Stomach (tissue), 9 donors: ENCODE results near the gene NFIX. TPM values are rescaled to one million over a fixed set of nuclear protein-coding genes. Genes with fewer than 3 reads are reported as not detected.
"Not testable (repeated sequence)": the region's sequence is repeated elsewhere in the genome, so short reads cannot be mapped to it uniquely, and the experiment has no call there.

Experiments used
- DNase-seq, 2 donors: peaks; one replicate each; pipeline versions ENCODE4 v3.0.0 to v3.0.0-alpha.2; 2013 to 2019
- H3K27ac ChIP-seq, 5 donors: fragments of 200-600 bp in 4 of 5; sonication (generic) in 4 of 5; one replicate each; pipeline ENCODE4 v1.5.1; 2013 to 2019; ENCODE audit warnings: mild to moderate bottlenecking in 1 of 5, moderate library complexity in 1 of 5
- H3K27me3 ChIP-seq, 3 donors: fragments of 200-600 bp; sonication (generic); one replicate each; pipeline ENCODE4 v1.5.1; 2017 to 2019; ENCODE audit warnings: mixed run types in 1 of 3
- H3K36me3 ChIP-seq, 4 donors: fragments of 200-600 bp; sonication (generic); 1 replicate in 3 of 4; 2 replicates in 1 of 4; pipeline ENCODE4 v1.5.1; 2016 to 2019
- H3K4me1 ChIP-seq, 4 donors: fragments of 200-600 bp; sonication (generic); one replicate each; pipeline ENCODE4 v1.5.1; 2016 to 2019
- H3K4me3 ChIP-seq, 4 donors: fragments of 200-600 bp; sonication (generic) in 3 of 4; one replicate each; pipeline ENCODE4 v1.5.1; 2016 to 2019; ENCODE audit warnings: mild to moderate bottlenecking in 1 of 4
- H3K9me3 ChIP-seq, 4 donors: fragments of 200-600 bp; sonication (generic); one replicate each; pipeline ENCODE4 v1.5.1; 2016 to 2019
- EP300 ChIP-seq: sonication (generic); formaldehyde crosslinking; IDR thresholded peaks from one replicate; pipeline ENCODE4 v1.6.1; 2017; ENCODE audit warnings: antibody characterized with exemption
- POLR2A ChIP-seq, 4 donors: fragments of 450-650 bp; IDR thresholded peaks; one replicate each; pipeline ENCODE4 v1.6.1; 2016; ENCODE audit warnings: antibody characterized with exemption in 4 of 4, control low read depth in 2 of 4, mild to moderate bottlenecking in 1 of 4, moderate library complexity in 1 of 4
- POLR2AphosphoS5 ChIP-seq, 3 donors: sonication (generic); formaldehyde crosslinking; IDR thresholded peaks; one replicate each; pipeline ENCODE4 v1.6.1; 2016; ENCODE audit warnings: antibody characterized with exemption in 3 of 3
- WGBS, 5 donors: extraction: QIAGEN DNeasy Blood & Tissue Kit in 3 of 5; methylation state at CpG; one replicate each; pipeline versions ENCODE4 v1.1.5 to v1.1.7; 2013 to 2018; 5-methylcytosine and 5-hydroxymethylcytosine counted together
- intact Hi-C: fragments of 100-400 bp; cut with DNase I; formaldehyde crosslinking; loops from one replicate; pipeline ENCODE4 v1.15.1; 2023; ENCODE audit warnings: low total_unique reads
- polyA plus RNA-seq, 3 donors: library from polyadenylated mRNA; stranded (reverse); fragments of 200-250 nt; gene quantifications; one replicate each; pipeline ENCODE4 v1.2.3, GENCODE V29; 2013
- total RNA-seq, 5 donors: library from RNA; depleted of rRNA; stranded (reverse); fragments of >200 nt; gene quantifications; one replicate each; pipeline versions ENCODE4 v1.1.0 to v1.2.3, GENCODE V29; 2014 to 2016
- TF ChIP-seq, protein P1 (sequence below), 7 experiments: fragments of 450-650 bp in 4 of 7; fragments of 200-600 bp in 3 of 7; sonication (generic) in 3 of 7; IDR thresholded peaks; one replicate each; pipeline ENCODE4 v1.5.1; 2016 to 2019; ENCODE audit warnings: antibody characterized with exemption in 7 of 7, control low read depth in 2 of 7, mild to moderate bottlenecking in 1 of 7
- donor health status: healthy with polysubstance abuse.
- donor health status: Bipolar disorder and iron deficiency.
- donor health status: healthy.

Gene NFIX
- total and polyA plus RNA-seq, 8 donors, result 11.5 to 183 (median 37.6) TPM

DNA sequence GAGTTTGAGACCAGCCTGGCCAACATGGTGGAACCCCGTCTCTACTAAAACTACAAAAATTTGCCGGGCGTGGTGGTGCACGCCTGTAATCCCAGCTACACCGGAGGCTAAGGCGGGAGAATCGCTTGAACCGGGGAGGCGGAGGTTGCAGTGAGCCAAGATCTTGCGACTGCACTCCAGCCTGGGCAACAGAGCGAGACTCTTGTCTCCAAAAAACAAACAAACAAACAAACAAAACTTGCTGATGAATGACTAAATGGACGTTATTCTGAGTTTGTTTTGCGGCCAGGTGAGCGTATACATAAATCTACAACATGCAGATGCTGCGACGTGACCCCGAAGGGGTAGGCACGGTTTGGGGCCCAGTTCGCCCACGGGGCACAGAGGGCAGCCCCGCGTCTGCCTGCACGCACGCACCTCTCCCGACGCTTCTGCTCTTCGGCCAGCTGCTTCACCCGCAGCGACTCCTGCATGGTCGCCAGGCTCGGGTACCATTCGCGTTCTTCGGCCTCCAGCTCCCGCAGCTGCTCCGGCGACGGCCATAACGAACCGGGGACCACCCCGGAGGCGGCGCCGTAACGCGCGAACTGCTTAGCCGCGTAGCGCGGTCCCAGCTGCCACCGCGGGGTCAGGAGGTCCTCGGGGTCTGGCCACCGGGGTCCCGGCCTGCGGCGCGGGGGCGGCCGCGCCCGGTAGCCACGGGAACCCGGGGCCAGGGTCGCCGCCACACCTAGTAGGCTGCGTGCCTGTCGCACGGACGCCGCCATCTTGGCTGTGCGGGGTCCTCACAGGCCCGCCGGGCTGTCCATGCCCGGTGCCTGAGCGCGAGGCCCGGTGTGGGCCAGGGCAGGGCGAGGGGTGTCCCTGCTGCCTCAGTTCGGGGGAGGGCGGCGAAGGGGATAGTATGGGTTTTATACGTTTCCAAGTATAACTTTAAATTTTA, 38.6 kb upstream of the NFIX start, which contains the start of gene GADD45GIP1:
Gene GADD45GIP1, minus strand, starts transcription at position 778 of the 943 bp plus-strand sequence. Its CDS starts 11 bp downstream, at position 767.
- intact Hi-C loops, result no loop called here
- Histone ChIP-seq H3K4me3 (peak within 1 kb of the TSS; percentile 82 to 100 (median 92)), H3K4me1 (peaks cover 33 to 54% (median 47%) of the 10 kb centered on the region in 4 donors), H3K27ac (peak within 1 kb of the TSS; percentile 84 to 95 (median 94)), H3K36me3 (peaks cover 15 to 39% (median 35%) of the 10 kb centered on the region in 4 donors), H3K27me3 (no peaks in the 10 kb centered on the region), H3K9me3 (no peaks in the 10 kb centered on the region)
- 2 to 5% (median 3%) methylated on average over 40 to 84 of the region's 84 CpGs for WGBS, 5 donors
- peak; percentile 79 to 93 for DNase-seq
- no peak for TF ChIP-seq EP300
- TF ChIP-seq, protein P1, sequence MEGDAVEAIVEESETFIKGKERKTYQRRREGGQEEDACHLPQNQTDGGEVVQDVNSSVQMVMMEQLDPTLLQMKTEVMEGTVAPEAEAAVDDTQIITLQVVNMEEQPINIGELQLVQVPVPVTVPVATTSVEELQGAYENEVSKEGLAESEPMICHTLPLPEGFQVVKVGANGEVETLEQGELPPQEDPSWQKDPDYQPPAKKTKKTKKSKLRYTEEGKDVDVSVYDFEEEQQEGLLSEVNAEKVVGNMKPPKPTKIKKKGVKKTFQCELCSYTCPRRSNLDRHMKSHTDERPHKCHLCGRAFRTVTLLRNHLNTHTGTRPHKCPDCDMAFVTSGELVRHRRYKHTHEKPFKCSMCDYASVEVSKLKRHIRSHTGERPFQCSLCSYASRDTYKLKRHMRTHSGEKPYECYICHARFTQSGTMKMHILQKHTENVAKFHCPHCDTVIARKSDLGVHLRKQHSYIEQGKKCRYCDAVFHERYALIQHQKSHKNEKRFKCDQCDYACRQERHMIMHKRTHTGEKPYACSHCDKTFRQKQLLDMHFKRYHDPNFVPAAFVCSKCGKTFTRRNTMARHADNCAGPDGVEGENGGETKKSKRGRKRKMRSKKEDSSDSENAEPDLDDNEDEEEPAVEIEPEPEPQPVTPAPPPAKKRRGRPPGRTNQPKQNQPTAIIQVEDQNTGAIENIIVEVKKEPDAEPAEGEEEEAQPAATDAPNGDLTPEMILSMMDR (IDR thresholded peaks at IDR 0.05), result no peak
- peak in 2 of 3 donors; percentile 77 to 87 for TF ChIP-seq POLR2AphosphoS5 (IDR thresholded peaks at IDR 0.05)
- TF ChIP-seq POLR2A (IDR thresholded peaks at IDR 0.05), result peak in 1 of 4 donors; percentile 57

DNA sequence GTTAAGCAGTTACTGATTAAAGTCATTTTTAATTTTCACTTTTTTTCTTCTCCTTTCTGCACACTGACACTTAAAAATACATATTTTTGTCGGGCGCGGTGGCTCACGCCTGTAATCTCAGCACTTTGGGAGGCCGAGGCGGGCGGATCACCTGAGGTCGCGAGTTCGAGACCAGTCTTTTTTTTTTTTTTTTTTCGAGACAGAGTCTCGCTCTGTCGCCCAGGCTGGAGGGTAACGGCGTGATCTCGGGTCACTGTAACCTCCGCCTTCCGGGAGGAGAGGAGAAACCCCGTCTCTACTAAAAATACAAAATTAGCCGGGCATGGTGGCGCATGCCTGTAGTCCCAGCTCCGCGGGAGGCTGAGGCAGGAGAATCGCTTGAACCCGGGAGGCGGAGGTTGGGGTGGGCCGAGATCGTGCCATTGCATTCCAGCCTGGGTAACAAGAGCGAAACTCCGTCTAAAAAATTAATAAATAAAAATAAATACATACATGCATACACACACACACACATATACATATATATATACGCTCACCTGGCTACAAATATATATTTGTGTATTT, 37.8 kb upstream of the NFIX start:
- DNase-seq, H3K27me3 ChIP-seq, H3K9me3 ChIP-seq, intact Hi-C loops: not testable (repeated sequence)
- Histone ChIP-seq H3K4me3 (peak overlapping the region; percentile 82 to 100 (median 92)), H3K4me1 (peaks cover 31 to 50% (median 46%) of the 10 kb centered on the region in 4 donors), H3K27ac (peak overlapping the region; percentile 84 to 95 (median 94)), H3K36me3 (peaks cover 8 to 31% (median 28%) of the 10 kb centered on the region in 4 donors)
- 21 to 40% (median 36%) methylated on average over 31 of the region's 31 CpGs for WGBS, 5 donors

DNA sequence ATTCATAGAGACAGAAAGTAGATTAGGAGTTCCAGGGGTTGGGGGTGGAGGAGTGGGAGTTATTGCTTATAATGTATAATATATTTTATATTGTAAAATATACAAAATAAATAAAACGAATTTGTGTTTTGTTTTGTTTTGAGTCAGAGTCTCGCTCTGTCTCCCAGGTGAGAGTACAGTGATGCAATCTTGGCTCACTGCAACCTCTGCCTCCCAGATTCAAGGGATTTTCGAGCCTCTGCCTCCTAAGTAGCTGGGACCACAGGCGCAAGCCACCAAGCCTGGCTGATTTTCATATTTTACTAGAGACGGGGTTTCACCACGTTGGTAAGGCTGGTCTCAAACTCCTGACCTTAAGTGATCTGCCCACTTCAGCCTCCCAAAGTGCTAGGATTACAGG, 35.8 kb upstream of the NFIX start:
- WGBS, 5 donors, result 58 to 67% (median 63%) methylated on average over 6 of the region's 6 CpGs
- Histone ChIP-seq H3K4me1 (peaks cover 17 to 30% (median 28%) of the 10 kb centered on the region in 4 donors), H3K27ac (no peak overlapping the region), H3K9me3 (no peaks in the 10 kb centered on the region), H3K36me3 (peaks cover 0 to 11% (median 8%) of the 10 kb centered on the region in 4 donors), H3K4me3 (no peak overlapping the region), H3K27me3 (no peaks in the 10 kb centered on the region)
- TF ChIP-seq, protein P1 (IDR thresholded peaks at IDR 0.05), result no peak
- TF ChIP-seq EP300 (no peak), POLR2AphosphoS5 (IDR thresholded peaks at IDR 0.05) (no peak), POLR2A (IDR thresholded peaks at IDR 0.05) (no peak)
- intact Hi-C loops, result no loop called here
- no peak for DNase-seq

DNA sequence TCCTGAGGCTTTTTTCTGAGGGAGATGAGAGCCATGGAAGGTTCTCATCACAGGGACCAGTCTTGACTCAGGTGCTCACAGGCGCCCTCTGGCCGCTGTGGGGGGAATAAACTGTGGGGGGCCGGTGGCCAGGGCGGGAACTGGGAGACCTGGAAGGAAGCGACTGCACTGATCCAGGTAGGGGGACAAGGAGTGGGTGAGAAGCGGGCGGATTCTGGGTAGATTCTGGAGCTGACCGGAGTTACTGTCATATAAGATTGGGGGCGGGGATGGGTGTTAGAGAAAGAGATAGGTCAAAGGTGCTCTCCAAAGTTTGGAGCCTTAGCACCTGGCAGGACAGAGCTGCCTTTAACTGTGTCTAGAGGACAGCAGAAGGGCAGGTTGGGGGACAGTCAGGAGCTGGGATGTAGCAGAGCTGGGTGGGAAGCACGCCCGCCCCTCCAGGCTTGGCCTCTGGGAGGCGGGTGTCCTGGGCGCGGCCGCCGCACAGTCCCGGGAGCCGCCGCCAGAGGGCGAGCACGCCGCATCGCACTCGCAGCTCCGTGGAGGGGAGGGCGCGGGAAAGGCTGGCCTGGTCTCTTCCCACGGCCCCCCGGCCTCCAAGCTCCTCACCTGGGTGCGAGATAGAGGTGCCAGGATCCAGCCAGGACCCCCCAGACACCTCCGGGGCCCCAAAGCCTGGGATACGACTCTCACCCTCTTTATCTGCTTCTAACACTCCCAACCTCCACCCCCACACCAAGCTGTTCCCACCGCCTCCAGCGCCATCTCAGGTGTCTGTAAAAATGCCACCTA, 30.1 kb upstream of the NFIX start:
- DNase-seq, result peak; percentile 88 to 93
- Histone ChIP-seq H3K27me3 (no peaks in the 10 kb centered on the region), H3K36me3 (no peaks in the 10 kb centered on the region), H3K4me1 (peaks cover 6 to 20% (median 18%) of the 10 kb centered on the region in 4 donors), H3K4me3 (peak overlapping the region; percentile 43 to 50 (median 47)), H3K27ac (peak overlapping the region; percentile 66 to 77 (median 75)), H3K9me3 (no peaks in the 10 kb centered on the region)
- intact Hi-C loops, result no loop called here
- 0 to 1% (median 0%) methylated on average over 24 to 34 of the region's 34 CpGs for WGBS, 5 donors
- TF ChIP-seq POLR2A (IDR thresholded peaks at IDR 0.05) (no peak), EP300 (no peak), POLR2AphosphoS5 (IDR thresholded peaks at IDR 0.05) (no peak)
- TF ChIP-seq, protein P1 (IDR thresholded peaks at IDR 0.05), result peak in 5 of 7 experiments; percentile 84 to 96 (median 95)
